GM12864 (cell line): ENCODE results near the gene ANO1.
"Not testable (repeated sequence)": the region's sequence is repeated elsewhere in the genome, so short reads cannot be mapped to it uniquely, and the experiment has no call there.

Source experiments
- DNase-seq: peaks from one replicate; pipeline ENCODE4 v3.0.0-alpha.2; 2011; ENCODE audit warnings: low read depth
- H3K4me3 ChIP-seq: 2 replicates; pipeline ENCODE4 v1.5.1; 2011; ENCODE audit warnings: mild to moderate bottlenecking, low read depth, low read length, control low read depth
- CTCF ChIP-seq: IDR thresholded peaks from 2 replicates; pipeline ENCODE4 v1.5.1; 2011; ENCODE audit warnings: low read depth, mild to moderate bottlenecking, moderate library complexity, low read length, control low read depth, inconsistent platforms; ENCODE audit errors: missing control alignments

The ANO1 gene

GRCh38 chr11:70212227-70212811, 134.2 kb downstream of the ANO1 start:
- TF ChIP-seq CTCF, result no peak
- no peak for DNase-seq
- no peak overlapping the region for H3K4me3 ChIP-seq

GRCh38 chr11:70217388-70217787, 139.3 kb downstream of the ANO1 start:
- DNase-seq, H3K4me3 ChIP-seq: not testable (repeated sequence)

GRCh38 chr11:70218076-70218475, 140.0 kb downstream of the ANO1 start:
- DNase-seq, result not testable (repeated sequence)

GRCh38 chr11:70220136-70220535, 142.0 kb downstream of the ANO1 start:
- no peak for DNase-seq
- H3K4me3 ChIP-seq, result no peak overlapping the region
- TF ChIP-seq CTCF, result no peak

More at GRCh38 chr11:70218076-70218475, 140.0 kb downstream of the ANO1 start:
- not testable (repeated sequence) for H3K4me3 ChIP-seq

- DNase-seq, result no peak
- TF ChIP-seq CTCF, result no peak
- H3K4me3 ChIP-seq, result no peak overlapping the region
These were observed 142.8 kb downstream of the ANO1 start for GRCh38 chr11:70220920-70221319.

GRCh38 chr11:70225681-70226177, 147.6 kb downstream of the ANO1 start:
- H3K4me3 ChIP-seq, result no peak overlapping the region
- TF ChIP-seq CTCF, result no peak
- no peak for DNase-seq

GRCh38 chr11:70226183-70226582, 148.1 kb downstream of the ANO1 start:
- H3K4me3 ChIP-seq, result no peak overlapping the region
- no peak for DNase-seq
- no peak for TF ChIP-seq CTCF

GRCh38 chr11:70226967-70227366, 148.8 kb downstream of the ANO1 start:
- TF ChIP-seq CTCF, result peak; percentile 62
- no peak overlapping the region for H3K4me3 ChIP-seq
- no peak for DNase-seq
